ENCODE results near the gene NUP50. TPM values are rescaled to one million over a fixed set of nuclear protein-coding genes. Genes with fewer than 3 reads are reported as not detected.

The NUP50 gene
- total RNA-seq, 1 donor from 2014 or later, result 79.0 TPM

DNA sequence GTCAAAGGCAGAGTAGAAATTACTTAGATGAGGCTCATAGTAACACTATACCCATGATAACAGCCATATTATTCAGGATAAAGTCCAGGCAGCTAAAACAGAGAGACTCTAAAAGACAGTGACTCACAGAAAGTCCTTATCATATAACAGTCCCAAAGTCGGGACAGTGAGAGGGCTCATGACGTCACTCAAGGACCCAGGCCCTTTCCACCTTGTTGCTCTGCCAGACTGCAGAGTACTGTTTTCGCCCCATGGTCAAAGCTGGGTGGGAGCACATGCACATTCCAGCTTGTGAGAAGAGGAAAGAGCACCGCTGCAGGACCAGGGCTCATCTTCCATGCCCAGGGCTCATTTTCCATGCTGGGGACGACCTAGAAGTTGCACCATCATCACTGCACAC, 29.4 kb upstream of the NUP50 start:
- Mint-ChIP-seq H3K27me3 (ENCODE audit: unreplicated experiment) (peaks cover 3% of the 10 kb centered on the region), H3K9me3 (ENCODE audit: unreplicated experiment) (no peaks in the 10 kb centered on the region), H3K36me3 (ENCODE audit: unreplicated experiment) (peaks cover 10% of the 10 kb centered on the region), H3K4me3 (ENCODE audit: unreplicated experiment) (no peak overlapping the region), H3K27ac (ENCODE audit: unreplicated experiment) (no peak overlapping the region), H3K4me1 (ENCODE audit: low read depth, unreplicated experiment) (no peaks in the 10 kb centered on the region)
- TF ChIP-seq, protein P1, sequence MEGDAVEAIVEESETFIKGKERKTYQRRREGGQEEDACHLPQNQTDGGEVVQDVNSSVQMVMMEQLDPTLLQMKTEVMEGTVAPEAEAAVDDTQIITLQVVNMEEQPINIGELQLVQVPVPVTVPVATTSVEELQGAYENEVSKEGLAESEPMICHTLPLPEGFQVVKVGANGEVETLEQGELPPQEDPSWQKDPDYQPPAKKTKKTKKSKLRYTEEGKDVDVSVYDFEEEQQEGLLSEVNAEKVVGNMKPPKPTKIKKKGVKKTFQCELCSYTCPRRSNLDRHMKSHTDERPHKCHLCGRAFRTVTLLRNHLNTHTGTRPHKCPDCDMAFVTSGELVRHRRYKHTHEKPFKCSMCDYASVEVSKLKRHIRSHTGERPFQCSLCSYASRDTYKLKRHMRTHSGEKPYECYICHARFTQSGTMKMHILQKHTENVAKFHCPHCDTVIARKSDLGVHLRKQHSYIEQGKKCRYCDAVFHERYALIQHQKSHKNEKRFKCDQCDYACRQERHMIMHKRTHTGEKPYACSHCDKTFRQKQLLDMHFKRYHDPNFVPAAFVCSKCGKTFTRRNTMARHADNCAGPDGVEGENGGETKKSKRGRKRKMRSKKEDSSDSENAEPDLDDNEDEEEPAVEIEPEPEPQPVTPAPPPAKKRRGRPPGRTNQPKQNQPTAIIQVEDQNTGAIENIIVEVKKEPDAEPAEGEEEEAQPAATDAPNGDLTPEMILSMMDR (IDR thresholded peaks at IDR 0.05; ENCODE audit: partially characterized antibody, unreplicated experiment), result no peak
- DNase-seq, result no peak

- DNase-seq, result no peak
- Mint-ChIP-seq H3K4me3 (ENCODE audit: unreplicated experiment) (no peak overlapping the region), H3K27me3 (ENCODE audit: unreplicated experiment) (no peaks in the 10 kb centered on the region), H3K4me1 (ENCODE audit: low read depth, unreplicated experiment) (no peaks in the 10 kb centered on the region), H3K9me3 (ENCODE audit: unreplicated experiment) (no peaks in the 10 kb centered on the region), H3K36me3 (ENCODE audit: unreplicated experiment) (peaks cover 10% of the 10 kb centered on the region), H3K27ac (ENCODE audit: unreplicated experiment) (no peak overlapping the region)
- TF ChIP-seq, protein P1 (IDR thresholded peaks at IDR 0.05; ENCODE audit: partially characterized antibody, unreplicated experiment), result no peak
Measured at GRCh38 chr22:45136594-45136993, 27.1 kb upstream of the NUP50 start.

DNA sequence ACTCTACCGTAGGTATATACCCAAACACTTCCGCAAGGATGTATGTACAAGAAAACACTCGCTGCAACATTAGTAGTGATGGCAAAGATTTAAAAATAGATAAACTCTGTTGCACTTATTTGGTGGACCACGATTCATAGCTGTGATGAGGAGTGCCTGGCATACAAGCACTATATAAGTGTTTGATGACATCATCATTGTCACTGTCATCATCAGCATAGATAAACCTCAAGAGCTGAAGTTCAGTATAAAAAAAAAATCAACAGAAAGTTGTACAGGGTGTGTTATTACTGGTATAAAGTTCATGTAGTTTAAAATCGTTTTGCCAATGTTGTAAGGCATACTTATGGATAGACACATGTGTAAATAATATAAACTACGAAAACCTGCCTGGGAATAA, 24.0 kb upstream of the NUP50 start:
- no peaks in the 10 kb centered on the region for H3K4me1 Mint-ChIP-seq (ENCODE audit: low read depth, unreplicated experiment)
- H3K27me3 Mint-ChIP-seq (ENCODE audit: unreplicated experiment), result no peaks in the 10 kb centered on the region
- no peaks in the 10 kb centered on the region for H3K9me3 Mint-ChIP-seq (ENCODE audit: unreplicated experiment)
- TF ChIP-seq, protein P1 (IDR thresholded peaks at IDR 0.05; ENCODE audit: partially characterized antibody, unreplicated experiment), result no peak
- no peak overlapping the region for H3K4me3 Mint-ChIP-seq (ENCODE audit: unreplicated experiment)
- H3K27ac Mint-ChIP-seq (ENCODE audit: unreplicated experiment), result no peak overlapping the region
- no peak for DNase-seq
- H3K36me3 Mint-ChIP-seq (ENCODE audit: unreplicated experiment), result peaks cover 9% of the 10 kb centered on the region

GRCh38 chr22:45142376-45142775, 21.3 kb upstream of the NUP50 start:
- no peak for DNase-seq
- H3K9me3 Mint-ChIP-seq (ENCODE audit: unreplicated experiment), result no peaks in the 10 kb centered on the region
- H3K4me3 Mint-ChIP-seq (ENCODE audit: unreplicated experiment), result no peak overlapping the region
- H3K27me3 Mint-ChIP-seq (ENCODE audit: unreplicated experiment), result no peaks in the 10 kb centered on the region
- H3K27ac Mint-ChIP-seq (ENCODE audit: unreplicated experiment), result no peak overlapping the region
- no peaks in the 10 kb centered on the region for H3K4me1 Mint-ChIP-seq (ENCODE audit: low read depth, unreplicated experiment)
- peaks cover 14% of the 10 kb centered on the region for H3K36me3 Mint-ChIP-seq (ENCODE audit: unreplicated experiment)
- TF ChIP-seq, protein P1 (IDR thresholded peaks at IDR 0.05; ENCODE audit: partially characterized antibody, unreplicated experiment), result no peak

- Mint-ChIP-seq H3K36me3 (ENCODE audit: unreplicated experiment) (peaks cover 14% of the 10 kb centered on the region), H3K4me1 (ENCODE audit: low read depth, unreplicated experiment) (no peaks in the 10 kb centered on the region), H3K9me3 (ENCODE audit: unreplicated experiment) (no peaks in the 10 kb centered on the region), H3K4me3 (ENCODE audit: unreplicated experiment) (no peak overlapping the region), H3K27ac (ENCODE audit: unreplicated experiment) (no peak overlapping the region), H3K27me3 (ENCODE audit: unreplicated experiment) (no peaks in the 10 kb centered on the region)
- TF ChIP-seq, protein P1 (IDR thresholded peaks at IDR 0.05; ENCODE audit: partially characterized antibody, unreplicated experiment), result no peak
- no peak for DNase-seq
Measured at GRCh38 chr22:45144916-45145315, 18.8 kb upstream of the NUP50 start.
